Thoracic aorta (tissue), 2 donors: ENCODE data around the gene FBXO40. TPM values are rescaled to one million over a fixed set of nuclear protein-coding genes. Genes with fewer than 3 reads are reported as not detected.

Source experiments
- ATAC-seq: fragments of 150-250 bp; one replicate; pipeline ENCODE4 v1.8.0; 2017; ENCODE audit warnings: low read depth; ENCODE audit not compliant: insufficient number of reproducible peaks, low FRiP score
- DNase-seq: peaks from one replicate; pipeline ENCODE4 v3.0.0-alpha.2; 2020; ENCODE audit warnings: low spot score
- H3K27ac ChIP-seq, 2 donors: fragments of 200-600 bp; sonication (generic); 1 replicate in 1 of 2; 2 replicates in 1 of 2; pipeline ENCODE4 v1.5.1; 2016; ENCODE audit warnings: mild to moderate bottlenecking in 2 of 2, moderate library complexity in 2 of 2
- H3K27me3 ChIP-seq: fragments of 200-600 bp; sonication (generic); replicated peaks from 2 replicates; pipeline ENCODE4 v1.6.0; 2016; ENCODE audit warnings: mild to moderate bottlenecking; ENCODE audit not compliant: insufficient read depth
- H3K36me3 ChIP-seq: fragments of 200-600 bp; sonication (generic); one replicate; pipeline ENCODE4 v1.5.1; 2016
- H3K4me1 ChIP-seq, 2 donors: fragments of 200-600 bp; sonication (generic); 1 replicate in 1 of 2; 2 replicates in 1 of 2; pipeline versions ENCODE4 v1.5.1 to v1.6.0; 2016; ENCODE audit warnings: low read depth in 2 of 2, mild to moderate bottlenecking in 1 of 2; ENCODE audit not compliant: control insufficient read depth in 1 of 2
- H3K4me3 ChIP-seq: fragments of 200-600 bp; sonication (generic); 2 replicates; pipeline ENCODE4 v1.5.1; 2016; ENCODE audit warnings: mild to moderate bottlenecking
- H3K9me3 ChIP-seq: fragments of 200-600 bp; sonication (generic); 2 replicates; pipeline ENCODE4 v1.5.1; 2016
- total RNA-seq, 2 donors: library from RNA; depleted of rRNA; stranded (reverse); fragments of >200 nt; gene quantifications; one replicate each; pipeline versions ENCODE4 v1.1.0 to v1.2.3, GENCODE V29; 2016
- TF ChIP-seq, protein P1 (sequence below): fragments of 200-600 bp; sonication (generic); IDR thresholded peaks from one replicate; pipeline ENCODE4 v1.5.1; 2019; ENCODE audit warnings: antibody characterized with exemption

The FBXO40 gene
- total RNA-seq, 2 donors from 2014 or later = not detected

DNA sequence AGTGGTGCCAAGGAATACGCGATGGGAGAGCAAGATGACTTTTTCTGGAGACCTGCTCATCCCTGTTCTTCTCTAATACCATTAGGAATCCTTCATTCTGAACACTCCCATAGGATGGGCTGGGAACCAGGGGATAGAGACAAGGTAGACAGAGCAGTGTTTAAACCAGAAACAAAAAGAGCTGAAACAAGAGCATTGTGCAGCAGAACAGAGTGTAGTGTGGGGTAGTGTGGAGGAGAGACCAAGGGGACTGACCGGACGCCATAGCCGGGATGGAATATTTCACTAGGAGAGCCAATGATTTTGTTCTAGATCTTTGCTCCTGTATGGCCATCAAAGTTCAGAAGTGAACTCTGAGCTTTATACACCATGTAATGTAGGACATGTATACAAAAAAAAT is 51.9 kb downstream of the FBXO40 start:
- no peak for DNase-seq
- TF ChIP-seq, protein P1, sequence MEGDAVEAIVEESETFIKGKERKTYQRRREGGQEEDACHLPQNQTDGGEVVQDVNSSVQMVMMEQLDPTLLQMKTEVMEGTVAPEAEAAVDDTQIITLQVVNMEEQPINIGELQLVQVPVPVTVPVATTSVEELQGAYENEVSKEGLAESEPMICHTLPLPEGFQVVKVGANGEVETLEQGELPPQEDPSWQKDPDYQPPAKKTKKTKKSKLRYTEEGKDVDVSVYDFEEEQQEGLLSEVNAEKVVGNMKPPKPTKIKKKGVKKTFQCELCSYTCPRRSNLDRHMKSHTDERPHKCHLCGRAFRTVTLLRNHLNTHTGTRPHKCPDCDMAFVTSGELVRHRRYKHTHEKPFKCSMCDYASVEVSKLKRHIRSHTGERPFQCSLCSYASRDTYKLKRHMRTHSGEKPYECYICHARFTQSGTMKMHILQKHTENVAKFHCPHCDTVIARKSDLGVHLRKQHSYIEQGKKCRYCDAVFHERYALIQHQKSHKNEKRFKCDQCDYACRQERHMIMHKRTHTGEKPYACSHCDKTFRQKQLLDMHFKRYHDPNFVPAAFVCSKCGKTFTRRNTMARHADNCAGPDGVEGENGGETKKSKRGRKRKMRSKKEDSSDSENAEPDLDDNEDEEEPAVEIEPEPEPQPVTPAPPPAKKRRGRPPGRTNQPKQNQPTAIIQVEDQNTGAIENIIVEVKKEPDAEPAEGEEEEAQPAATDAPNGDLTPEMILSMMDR = no peak
- Histone ChIP-seq H3K9me3 (no peaks in the 10 kb centered on the region), H3K4me1 (peaks cover 18 to 19% of the 10 kb centered on the region in 2 donors), H3K36me3 (no peaks in the 10 kb centered on the region), H3K4me3 (no peak overlapping the region), H3K27ac (no peak overlapping the region), H3K27me3 (no peaks in the 10 kb centered on the region)
- no peak for ATAC-seq

DNA sequence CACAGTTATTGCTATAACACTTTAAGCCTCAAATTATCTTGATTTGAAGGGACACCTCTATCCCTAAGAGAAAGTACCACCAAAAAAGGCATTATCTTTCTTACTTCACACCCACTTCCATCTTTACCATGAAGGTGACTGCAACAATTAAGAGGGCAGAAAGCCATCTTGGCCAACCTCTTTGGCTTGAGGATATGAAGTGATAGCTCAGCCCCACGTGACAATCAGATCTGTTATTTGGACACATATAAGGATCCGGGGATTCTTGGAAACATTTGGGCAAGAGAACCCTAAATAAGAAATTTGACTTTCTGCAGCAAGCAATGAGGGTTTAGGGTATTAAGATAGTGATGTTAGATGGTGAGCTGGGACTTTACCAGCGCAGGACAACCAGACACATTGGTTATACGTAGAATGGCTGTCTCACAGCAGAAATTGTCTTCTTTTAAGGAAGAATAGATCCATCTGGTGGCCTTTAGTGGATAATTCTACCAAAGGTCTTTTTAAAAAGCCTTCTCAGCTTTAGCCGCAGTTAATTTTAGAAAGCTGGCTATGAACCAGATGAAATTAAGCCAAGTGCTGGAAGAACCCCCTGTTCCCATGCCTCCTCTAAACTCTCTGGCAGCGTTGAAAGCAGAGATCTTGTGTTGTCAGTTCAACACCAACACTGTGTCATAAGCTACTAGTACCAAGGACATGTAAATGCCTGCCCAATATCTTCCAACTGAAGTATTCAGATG is 55.2 kb downstream of the FBXO40 start:
- H3K4me3 ChIP-seq = peak overlapping the region; percentile 16
- DNase-seq (no peak), ATAC-seq (no peak)
- peaks cover 18 to 19% of the 10 kb centered on the region in 2 donors for H3K4me1 ChIP-seq
- no peaks in the 10 kb centered on the region for H3K9me3 ChIP-seq
- no peaks in the 10 kb centered on the region for H3K36me3 ChIP-seq
- TF ChIP-seq, protein P1 = no peak
- H3K27ac ChIP-seq = peak overlapping the region; percentile 37 to 52
- no peaks in the 10 kb centered on the region for H3K27me3 ChIP-seq

DNA sequence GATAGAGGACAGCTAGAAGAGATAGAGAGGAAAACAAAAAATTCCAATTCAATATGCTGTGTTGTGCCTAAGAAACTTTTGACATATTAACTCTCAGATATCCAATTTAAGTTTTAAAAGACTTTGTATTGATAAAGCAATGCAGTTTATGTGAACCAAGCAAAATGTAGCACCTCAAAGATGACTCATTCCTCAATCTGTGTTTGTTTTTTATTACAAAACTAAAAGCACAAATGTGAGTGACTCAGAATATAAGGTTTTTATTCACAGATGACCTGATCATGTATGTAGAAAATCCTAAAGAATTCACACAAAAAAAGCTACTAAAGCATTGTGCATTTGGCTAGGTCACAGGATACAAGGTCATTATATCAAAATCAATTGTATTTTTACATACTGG is 56.5 kb downstream of the FBXO40 start:
- ATAC-seq (no peak), DNase-seq (no peak)
- H3K36me3 ChIP-seq = no peaks in the 10 kb centered on the region
- H3K27ac ChIP-seq = no peak overlapping the region
- TF ChIP-seq, protein P1 = no peak
- no peak overlapping the region for H3K4me3 ChIP-seq
- no peaks in the 10 kb centered on the region for H3K27me3 ChIP-seq
- no peaks in the 10 kb centered on the region for H3K9me3 ChIP-seq
- peaks cover 18 to 19% of the 10 kb centered on the region in 2 donors for H3K4me1 ChIP-seq

DNA sequence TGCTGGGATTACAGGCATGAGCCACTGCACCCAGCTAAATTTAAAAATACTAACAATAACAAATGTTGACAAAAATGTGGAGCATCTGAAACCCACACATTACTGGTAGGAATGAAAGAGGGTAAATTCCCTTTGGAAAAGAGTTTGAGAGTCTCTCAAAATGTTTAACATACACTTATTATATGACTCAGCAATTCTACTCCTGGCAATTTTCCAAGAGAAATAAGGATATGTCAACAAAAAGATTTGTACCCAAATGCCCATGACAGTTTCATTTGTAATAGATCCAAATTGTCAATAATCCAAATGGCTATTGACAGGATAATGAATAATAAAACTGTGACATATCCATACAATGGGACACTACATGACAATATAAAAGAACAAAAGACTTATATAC is 58.5 kb downstream of the FBXO40 start:
- H3K4me1 ChIP-seq = peaks cover 18 to 19% of the 10 kb centered on the region in 2 donors
- TF ChIP-seq, protein P1 = no peak
- H3K36me3 ChIP-seq = no peaks in the 10 kb centered on the region
- no peak overlapping the region for H3K27ac ChIP-seq
- H3K4me3 ChIP-seq = no peak overlapping the region
- DNase-seq = no peak
- no peaks in the 10 kb centered on the region for H3K27me3 ChIP-seq
- no peak for ATAC-seq
- H3K9me3 ChIP-seq = no peaks in the 10 kb centered on the region

DNA sequence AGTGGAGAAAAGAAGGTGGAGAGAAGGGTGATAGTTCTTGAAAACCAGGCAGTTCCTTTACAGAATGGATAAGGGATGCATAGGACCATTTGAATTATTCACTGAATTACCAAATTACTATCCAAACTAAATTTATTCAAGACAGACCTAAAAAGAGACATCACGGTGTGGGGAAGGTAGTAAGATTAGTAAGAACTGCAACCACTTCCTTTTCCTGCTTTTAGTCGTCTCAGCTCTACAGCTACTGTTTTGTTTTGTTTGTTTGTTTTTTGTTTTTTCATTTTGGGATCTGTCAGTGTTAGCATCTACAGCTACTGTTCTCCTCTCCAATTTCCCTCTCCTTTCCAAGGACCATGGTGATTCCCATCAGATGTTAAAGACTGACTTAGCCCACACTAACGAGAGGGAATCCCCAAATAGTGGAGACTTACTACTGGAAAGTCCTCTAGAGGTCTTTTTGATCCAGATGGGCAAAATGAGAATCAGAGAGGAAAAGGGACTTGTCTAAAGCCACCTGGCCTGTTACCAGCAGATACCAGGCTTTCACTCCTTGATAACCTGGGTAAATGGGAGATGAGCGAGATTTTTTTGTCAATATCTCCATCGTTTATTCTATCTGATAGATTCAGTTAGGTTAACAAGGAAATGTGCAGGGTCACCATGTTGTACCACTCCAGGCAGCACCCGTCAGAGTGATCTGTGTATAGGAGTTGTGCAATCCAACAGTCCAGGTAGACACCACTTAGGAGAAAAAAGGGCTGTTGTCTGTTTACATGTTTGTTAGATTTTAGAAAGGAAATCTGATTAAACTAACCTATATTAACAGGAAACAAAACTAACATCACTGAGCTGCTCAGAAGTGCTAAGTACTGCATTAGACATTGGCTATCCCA is 61.6 kb downstream of the FBXO40 start:
- no peaks in the 10 kb centered on the region for H3K27me3 ChIP-seq
- H3K27ac ChIP-seq = no peak overlapping the region
- ATAC-seq (no peak), DNase-seq (no peak)
- H3K36me3 ChIP-seq = peaks cover 3% of the 10 kb centered on the region
- peaks cover 1 to 8% of the 10 kb centered on the region in 2 donors for H3K4me1 ChIP-seq
- no peak overlapping the region for H3K4me3 ChIP-seq
- TF ChIP-seq, protein P1 = no peak
- H3K9me3 ChIP-seq = no peaks in the 10 kb centered on the region
